KG1 (cell line): ENCODE data around the gene SLC6A2.
"Not testable (repeated sequence)": the region's sequence is repeated elsewhere in the genome, so short reads cannot be mapped to it uniquely, and the experiment has no call there.

ENCODE experiments used
- DNase-seq: peaks from one replicate; lab custom pipeline; 2025; lab: John Stamatoyannopoulos, UW

The SLC6A2 gene

DNA sequence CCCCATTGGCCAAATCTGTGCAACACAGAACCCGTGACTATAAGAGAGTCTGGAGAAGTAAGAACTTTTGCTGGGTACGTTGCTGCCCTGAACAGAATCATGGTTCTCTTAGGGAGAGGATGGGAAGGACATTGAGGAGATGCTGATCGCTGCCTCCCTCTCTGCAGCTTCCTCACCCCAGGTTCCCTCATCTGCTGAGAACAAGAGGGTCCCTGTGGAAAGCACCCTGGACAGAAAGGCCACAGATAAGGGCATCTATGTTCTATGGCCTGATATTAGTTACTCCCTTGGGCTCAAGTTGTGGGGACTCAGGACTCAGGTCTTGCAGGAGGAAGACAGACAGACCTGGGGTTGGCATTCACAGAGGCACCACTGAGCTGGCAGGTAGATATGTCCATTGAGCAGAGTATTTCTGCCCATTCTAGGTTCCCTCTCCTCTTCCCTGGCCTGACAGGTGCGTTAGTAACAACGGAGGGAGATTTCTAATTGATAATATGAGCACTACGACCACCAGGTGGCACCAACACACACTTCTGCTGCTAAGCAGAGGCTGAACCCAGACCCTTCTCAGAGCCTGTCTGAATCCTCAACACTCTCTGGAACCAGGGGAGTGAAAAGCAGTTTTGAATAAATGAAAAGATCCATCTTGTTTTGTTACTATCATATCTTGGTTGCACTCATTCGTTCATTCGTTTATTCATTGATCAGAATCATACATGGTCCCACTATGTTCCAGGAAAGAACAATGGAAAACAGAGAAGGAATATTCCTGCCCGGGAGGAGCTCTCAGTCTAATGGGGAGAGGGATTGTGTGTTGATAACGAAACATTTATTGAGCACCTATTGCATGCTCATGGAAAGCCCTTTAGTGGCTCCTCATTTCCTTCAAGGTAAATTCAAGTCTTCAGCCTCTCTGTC lies 56.4 kb downstream of the SLC6A2 start:
- peak; percentile 48 for DNase-seq

DNA sequence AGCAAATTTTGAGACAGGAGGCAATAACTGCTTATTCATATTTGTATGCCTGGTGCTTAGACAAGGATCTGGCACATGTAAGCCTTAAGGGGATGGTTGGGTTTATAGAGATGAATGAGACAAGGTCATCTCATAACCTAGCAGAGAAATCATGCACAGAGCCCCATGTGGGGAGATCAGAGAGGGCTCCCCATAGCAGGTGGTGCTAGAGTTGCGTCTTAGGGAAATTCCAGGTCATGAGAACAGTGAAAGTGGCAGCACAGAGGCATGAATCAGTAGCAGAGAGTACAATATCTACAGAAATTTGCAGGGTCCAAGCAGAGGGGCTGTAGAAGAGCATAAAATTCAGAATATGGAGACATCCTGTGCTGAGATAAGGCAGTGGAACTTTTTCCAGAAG lies 57.3 kb downstream of the SLC6A2 start:
- no peak for DNase-seq

DNA sequence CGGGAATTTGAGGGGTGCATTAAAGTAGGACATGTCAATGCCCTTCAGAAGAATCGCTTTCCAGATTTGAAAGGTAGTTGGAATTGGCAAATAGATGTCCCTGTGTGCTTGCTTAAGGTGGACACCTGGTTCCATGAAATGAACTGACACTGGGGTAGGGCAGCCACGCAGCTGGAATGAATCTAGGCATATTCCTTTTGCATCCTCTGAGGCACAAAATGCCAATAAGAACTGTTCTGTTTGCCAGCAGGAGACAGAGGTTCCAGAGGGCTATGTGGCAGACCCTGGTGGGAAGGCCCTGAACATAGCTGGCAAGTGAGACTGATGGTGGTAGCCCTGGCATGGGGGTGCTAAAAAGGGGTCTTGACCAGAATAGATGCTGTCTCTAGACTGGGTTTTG lies 61.5 kb downstream of the SLC6A2 start:
- no peak for DNase-seq

DNA sequence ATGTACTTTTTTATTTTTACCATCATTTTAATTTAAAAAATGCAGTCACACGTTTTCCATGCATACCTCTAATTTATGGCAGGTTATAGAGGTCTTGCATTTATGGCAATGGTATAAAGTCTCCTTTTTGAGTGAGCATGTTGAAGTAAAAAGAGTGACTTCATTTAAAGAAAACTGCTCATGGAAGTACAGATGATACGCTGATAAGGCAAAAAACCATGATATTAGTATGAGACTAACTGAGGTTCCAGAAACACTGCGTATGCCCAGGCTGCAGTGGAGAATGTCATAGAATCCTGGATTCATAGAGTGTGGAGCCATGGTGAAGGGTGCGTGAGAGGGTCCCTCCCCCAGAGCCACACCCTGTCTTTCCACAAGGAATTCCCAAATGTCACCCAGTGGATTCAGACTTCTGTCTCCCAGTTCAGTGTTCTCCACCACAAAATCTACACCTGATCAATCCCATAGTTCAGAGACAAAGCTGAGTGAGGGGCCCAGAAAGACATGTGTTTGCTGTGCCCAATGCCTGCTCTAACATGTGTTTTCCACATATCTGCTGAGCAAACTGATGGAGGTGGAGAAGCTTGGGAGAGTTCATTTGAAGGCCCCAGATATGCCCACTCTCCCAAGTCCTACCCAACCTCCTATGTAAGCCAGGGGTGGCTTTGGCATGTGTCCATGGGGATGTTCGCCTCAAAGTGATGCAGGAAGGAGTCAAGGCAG lies 69.4 kb downstream of the SLC6A2 start:
- no peak for DNase-seq

DNA sequence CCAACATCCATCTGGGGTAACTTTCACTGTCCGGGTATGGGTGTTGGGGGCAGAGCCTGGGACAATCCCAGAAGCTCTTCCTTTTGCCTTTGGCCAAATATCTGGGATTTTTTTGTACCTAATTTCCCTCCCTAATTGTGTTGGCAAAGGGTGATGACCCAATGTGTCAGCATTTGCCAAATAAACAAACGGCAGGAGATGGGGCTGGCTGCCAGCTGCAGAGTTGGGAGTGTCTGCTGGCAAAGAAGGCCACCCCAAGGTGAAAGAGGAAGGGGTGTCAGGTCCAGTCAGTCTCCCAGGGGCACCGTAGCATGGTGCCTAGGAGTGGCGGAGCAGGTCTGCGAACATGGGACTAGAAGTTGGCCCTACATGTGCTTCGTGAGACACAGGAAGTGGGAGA lies 73.0 kb downstream of the SLC6A2 start:
- no peak for DNase-seq

DNA sequence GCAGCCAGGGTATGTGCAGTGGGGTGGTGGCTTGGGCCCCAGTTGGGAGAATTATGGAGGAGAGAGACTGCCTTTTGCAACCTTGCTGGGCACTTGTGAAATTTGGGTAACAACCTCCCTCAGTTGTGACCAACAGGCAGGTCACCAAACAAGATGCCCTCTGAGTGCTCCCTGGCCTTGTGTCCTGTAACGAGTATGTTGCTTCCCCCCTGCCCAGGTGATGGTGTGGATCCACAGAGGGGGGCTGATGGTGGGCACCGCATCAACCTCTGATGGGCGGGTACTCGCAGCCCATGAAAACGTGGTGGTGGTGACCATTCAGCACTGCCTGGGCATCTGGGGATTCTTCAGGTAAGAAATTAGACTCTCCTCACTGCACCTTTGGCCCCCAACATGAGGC lies 74.3 kb downstream of the SLC6A2 start:
- no peak for DNase-seq

DNA sequence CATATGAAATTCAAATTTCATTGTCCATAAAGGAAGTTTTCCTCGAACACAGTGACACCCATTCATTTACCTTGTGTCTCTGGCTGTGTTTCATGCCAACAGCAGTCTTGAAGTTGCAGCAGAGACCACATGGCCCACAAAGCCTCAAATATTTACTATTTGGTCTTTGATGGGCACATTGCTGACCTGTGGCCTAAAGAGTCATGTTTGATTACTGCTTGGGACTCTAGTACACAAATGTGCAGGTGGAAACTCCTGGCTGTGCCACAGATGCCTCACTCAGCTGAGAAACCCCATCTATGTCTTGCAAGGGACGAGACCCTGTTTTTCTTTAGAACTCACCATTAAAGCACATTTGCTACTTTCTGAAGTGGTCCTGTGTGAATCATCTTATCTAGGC lies 76.7 kb downstream of the SLC6A2 start:
- no peak for DNase-seq

DNA sequence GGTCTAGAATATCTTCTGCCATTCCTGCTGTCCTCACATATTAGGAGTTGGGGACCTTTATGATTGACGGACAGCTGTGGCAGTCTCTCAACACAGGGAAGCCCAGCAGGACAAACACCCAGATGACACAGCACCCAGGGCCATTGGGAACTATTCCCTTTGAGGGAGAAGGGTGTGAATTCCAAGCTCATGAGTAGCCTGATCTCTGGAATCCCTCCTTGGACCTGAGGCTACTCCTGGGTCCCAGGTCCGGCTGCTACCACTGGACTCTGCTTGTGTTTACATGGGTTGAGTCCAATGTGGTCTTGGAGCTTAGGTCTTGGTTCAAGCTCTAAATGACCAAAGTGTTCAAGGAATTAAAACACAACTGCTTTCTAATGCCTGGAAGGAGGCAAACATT lies 78.9 kb downstream of the SLC6A2 start:
- no peak for DNase-seq

DNA sequence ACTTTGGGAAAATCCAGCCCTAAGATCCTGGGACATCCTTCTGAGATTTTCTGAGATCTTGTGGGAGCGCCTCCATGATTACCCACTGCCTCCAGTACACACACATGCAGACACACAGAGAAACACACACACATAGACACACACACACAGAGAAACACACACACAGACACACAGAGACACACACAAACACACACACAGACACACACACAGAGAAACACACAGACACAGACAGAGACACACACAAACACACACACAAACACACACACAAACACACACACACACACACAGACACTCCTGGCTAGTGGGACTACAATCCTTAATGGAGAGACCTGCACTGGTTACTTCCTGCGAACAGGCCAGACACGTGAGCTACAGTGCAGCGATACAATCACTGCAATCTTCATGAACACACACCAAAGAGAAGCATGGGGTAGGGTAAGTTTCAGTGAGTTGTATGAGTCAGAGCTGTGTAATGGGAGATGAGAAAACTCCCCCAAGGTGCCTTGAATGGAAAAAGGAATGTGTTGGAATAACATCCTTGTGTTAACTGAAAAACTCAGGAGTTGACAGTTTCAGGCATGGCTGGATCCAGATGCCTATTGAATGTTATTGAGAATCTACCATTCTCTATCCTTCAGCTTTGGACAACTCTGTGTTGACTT lies 79.5 kb downstream of the SLC6A2 start:
- DNase-seq, result no peak

DNA sequence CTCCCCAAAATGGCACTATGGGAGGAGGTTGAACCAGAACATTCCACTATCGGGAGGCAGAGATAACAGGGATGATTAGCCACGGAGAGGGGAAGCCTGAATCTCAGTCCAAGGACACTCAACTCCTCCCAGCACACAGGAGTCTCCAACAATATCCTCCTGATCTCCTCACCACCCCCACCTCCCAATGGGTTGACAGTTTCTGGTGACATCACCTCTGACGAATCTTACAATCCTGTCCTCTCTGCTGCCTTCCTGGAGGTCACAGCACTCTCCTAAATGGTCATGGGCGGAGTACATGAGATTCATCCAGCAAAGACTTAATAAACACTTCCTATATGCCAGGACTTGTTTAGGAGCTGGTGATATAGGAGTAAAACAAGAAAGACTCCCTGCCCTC lies 80.9 kb downstream of the SLC6A2 start:
- DNase-seq, result no peak

DNA sequence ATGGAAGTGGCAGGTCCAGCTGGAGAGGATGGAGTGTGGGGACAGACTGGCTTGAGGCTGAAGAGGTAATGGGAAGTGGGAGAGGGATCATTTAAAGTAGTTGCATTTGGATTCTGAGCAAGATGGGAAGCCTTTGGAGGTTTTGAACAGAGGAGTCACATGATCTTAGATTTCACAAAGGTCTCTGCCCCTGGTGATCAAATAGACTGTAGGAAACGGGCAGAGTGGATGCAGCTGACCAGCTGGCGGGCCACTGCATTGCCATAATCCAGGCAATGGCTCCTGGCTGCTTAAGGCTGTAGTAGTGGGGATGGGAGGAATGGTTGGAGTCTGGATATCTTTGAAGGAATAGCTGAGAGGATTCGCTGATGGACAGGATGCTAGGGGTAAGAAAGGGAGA lies 81.5 kb downstream of the SLC6A2 start:
- DNase-seq, result no peak

DNA sequence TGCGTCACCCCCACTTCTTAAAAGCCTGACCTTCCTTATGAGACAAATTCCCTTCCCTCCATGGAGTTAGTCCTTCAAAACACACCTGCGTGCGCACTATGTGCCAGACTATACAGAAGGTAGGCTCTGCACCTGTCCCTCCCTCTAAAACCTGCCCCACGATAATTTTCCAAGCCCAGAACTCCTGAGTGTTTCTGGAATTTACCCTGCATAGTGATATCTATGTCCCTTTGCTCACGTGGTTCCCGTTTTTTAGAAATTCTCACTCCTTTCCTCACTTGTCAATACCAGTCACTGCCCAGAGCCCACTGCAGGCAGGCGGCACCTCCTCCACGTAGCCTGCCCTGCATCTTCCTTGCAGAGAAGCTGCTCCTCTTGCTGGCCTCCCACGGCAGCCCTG lies 82.2 kb downstream of the SLC6A2 start:
- DNase-seq, result no peak

DNA sequence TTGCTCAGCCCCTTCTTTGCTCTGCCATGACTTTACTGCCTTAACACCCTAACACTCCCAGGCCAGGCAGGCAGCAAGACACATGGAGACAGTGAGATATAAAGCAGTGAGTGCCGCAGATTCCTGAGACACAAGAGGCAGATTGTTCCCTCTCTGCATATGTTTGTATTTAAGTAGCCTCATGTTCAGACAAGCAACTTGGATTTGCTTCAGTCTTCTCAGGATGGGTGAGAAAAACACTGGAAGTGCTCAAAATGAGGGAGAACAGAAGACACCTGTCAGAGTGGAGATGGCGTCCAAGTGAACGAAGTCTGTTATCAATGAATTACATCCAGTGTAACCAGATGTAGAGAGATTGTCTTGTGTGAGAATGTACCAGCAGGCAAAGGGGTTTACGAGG lies 90.3 kb downstream of the SLC6A2 start:
- DNase-seq, result no peak

DNA sequence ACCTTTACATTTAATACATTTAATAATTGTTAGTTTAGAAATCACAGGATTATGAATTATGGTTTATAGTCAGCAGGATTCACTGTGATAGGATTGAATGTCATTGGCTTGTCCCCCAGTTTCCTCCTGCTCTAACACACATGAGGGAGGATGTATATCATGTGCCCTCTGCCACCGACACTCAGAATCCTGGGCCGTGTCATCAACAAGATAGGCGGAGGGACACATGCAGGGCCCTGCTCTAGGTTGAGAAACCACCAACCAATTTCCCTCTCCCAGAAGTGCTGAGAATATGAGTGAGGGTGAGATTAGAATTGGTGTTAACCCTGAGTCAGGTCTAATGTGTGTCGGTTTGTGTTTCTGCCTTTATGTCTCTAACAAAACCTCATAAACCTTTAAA lies 92.0 kb downstream of the SLC6A2 start:
- DNase-seq, result no peak

DNA sequence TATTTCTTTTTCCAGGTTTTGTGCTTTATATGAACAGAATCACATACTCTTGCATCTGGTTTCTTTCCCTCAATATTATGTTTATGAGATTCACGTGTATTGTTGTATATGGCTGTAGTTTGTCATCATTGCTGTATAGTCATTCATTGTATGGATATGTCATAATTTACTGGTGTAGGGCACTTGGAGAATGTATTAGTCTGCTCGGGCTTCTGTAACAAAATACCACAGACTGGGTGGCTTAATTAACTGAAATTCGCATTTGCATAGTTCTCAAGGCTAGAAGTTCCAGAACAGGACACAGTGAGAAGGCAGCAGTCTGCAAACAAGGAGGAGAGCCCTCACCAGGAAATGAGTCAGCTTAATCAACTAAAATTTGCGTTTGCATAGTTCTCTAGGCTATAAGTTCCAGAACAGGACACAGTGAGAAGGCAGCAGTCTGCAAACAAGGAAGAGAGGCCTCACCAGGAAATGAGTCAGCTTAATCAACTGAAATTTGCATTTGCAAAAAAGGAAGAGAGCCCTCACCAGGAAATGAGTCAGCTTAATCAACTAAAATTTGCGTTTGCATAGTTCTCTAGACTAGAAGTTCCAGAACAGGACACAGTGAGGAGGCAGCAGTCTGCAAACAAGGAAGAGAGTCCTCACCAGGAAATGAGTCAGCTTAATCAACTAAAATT lies 96.8 kb downstream of the SLC6A2 start:
- DNase-seq, result not testable (repeated sequence)

DNA sequence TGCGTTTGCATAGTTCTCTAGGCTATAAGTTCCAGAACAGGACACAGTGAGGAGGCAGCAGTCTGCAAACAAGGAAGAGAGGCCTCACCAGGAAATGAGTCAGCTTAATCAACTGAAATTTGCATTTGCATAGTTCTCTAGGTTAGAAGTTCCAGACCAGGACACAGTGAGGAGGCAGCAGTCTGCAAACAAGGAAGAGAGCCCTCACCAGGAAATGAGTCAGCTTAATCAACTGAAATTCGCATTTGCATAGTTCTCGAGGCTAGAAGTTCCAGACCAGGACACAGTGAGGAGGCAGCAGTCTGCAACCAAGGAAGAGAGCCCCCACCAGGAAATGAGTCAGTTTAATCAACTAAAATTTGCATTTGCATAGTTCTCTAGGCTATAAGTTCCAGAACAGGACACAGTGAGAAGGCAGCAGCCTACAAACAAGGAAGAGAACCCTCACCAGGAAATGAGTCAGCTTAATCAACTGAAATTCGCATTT lies 97.4 kb downstream of the SLC6A2 start:
- DNase-seq, result peak; percentile 21
